Astrocyte of the hippocampus (primary cell): ENCODE measurements around the gene DHX38.

Experiments used
- DNase-seq: peaks from one replicate; pipeline ENCODE4 v3.0.0; 2011; ENCODE audit warnings: low read depth, low spot score

DHX38 gene

DNA sequence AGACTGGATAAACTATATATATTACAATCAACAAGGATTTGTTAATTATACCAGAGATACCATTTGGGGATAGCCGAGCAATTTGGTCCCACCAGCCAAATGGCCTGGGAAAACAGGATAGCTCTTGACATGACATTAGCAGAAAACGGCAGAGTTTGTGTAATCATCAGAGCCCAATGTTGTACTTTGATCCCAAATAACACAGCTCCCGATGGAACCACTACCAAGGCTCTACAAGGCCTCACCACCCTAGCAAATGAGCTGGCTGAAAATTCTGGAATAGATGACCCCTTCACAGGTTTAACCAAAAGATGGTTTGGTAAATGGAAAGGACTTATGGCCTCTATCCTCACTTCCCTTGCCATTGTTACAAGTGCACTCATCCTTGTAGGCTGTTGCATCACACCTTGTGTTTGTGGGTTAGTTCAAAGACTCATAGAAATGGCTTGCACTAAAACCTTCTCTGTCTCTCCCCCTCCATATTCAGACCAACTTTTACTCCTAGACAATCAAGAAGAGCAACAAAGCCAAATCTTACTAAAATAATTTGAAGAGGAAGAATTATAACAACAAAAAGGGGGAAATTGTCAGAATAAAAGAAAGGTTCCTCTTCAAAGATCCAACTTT is 9.8 kb upstream of the DHX38 start:
- DNase-seq, result no peak

DNA sequence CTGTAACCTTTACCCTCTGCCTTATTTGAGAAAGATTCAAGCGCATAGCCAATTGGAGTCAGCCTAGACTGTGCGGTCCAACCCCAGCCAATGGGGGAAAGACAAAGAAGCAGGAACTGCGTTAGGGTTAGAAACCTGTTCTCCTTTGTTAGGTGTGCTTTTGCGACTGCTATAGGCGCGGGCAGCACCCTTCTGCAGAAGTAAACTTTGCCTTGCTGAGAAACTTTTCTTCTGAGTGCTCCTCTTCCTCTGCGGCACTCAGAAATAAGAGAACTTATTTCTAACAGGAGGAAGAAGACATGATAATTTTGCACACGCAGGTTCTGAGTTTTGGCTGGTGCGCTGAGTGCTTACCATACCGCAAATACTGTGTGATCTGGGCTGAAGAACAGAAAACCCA is 9.2 kb upstream of the DHX38 start:
- no peak for DNase-seq

DNA sequence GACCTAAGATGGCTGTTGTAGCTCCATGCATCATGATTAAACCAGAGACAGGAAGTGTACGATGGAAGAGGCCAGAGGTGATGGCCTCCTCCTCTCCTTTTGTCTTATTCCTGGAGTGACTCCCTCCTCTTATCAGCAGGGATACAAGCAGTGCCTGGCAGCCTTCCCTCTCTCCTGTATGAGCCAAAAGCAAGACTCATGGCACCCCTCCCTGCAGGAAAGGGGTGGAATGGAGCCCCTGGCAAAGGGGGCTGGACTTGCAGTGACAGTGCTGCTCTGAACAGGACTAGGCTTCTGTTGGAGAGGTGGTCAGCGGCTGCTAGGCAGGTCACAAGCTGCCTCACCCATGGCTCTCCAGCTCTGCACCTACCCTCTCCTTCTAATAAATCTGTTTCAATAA is 8.6 kb upstream of the DHX38 start:
- DNase-seq, result no peak

DNA sequence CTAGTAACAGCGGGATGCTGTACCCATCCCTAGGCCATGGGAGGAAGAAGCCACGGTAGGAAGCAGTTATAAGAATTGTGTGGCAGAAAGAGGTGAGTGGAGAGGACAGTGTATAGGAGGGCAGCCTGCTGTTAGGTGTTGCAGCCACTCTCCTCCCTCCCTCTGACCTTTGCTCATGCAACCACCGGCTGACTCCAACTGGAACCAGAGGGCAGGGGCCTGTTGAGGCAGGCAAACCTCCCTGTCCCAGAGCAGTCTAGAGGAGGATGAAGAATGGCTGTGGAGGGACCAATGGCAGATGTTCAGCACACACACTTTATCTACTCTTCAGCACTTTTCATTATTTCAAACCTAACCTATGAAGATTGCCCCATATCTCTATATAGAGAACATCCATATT is 2.4 kb upstream of the DHX38 start:
- DNase-seq, result no peak

DNA sequence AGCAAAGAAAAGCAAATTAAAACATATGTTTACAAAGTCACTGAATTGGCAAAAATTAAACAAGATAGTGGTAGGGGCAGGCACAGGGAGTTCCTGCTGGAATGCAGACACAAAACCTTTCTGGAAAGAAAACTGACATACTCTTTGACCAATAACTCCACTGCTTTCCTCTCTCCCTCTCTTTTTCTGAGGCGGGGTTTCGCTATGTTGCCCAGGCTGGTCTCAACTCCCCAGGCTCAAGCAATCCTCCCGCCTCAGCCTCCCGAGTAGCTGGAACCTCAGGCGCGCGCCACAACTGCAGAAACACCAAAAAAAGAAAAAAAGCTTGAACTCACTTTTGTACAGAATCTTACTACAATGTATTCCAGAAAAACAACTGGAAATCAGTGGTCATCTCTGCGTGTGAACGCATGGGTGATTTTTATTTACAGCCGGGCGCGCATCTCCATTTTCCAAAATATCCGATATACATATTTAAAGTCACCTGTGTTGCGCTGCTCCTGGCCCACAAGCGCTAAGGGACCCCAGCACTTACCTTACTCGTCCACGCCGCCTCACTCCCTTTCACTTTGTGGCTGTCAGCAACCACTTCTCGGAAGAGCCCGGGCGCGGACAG is 707 bp upstream of the DHX38 start:
- peak; percentile 76 for DNase-seq

DNA sequence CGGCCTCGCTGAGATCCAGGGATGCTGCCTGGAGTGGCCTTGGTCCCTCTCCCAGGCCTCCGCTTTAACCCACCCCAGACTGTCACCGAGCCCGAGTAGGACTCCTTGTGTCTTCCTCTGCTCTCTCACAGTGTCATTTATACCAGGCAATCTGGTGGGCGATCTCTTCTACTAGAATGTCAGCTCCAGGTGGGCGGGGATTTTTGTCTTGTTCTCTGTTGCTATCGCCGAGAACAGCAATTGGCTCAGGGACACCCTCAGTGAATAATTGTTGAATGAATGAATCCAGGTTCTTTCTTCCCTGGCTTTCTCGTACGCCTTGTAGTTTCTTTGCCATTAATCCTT is 591 bp downstream of the DHX38 start:
- no peak for DNase-seq

DNA sequence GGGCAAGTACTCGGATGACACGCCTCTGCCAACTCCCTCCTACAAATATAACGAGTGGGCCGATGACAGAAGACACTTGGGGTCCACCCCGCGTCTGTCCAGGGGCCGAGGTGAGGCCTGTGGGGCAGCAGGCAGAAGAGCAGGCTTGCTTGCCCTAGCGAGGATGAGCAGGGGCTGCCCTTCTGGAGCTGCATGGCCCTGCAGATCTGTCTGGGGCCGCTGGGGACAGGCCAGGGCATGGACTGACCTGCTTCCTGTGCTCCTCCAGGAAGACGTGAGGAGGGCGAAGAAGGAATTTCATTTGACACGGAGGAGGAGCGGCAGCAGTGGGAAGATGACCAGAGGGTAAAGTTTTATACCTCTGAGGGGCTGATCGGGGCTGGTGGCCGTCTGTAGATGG is 5.3 kb downstream of the DHX38 start:
- no peak for DNase-seq

DNA sequence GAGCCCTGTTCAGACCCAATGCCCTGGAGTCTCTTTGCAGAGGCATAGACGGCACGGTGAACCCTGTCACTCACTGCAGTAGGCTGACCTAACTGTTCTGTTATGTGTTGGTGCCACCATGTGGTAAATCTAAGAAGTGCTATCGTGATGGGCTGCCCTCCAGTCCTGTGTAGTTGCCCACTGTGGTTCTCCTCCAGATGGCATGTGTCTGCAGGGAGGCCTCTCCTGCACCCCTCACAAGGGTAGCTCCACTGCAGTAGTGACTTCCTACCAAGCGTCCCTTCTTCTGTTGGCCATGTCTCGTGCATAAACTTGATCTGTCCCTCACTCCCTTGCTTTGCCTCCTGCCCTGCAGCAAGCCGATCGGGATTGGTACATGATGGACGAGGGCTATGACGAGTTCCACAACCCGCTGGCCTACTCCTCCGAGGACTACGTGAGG is 5.8 kb downstream of the DHX38 start:
- DNase-seq, result peak; percentile 76

DNA sequence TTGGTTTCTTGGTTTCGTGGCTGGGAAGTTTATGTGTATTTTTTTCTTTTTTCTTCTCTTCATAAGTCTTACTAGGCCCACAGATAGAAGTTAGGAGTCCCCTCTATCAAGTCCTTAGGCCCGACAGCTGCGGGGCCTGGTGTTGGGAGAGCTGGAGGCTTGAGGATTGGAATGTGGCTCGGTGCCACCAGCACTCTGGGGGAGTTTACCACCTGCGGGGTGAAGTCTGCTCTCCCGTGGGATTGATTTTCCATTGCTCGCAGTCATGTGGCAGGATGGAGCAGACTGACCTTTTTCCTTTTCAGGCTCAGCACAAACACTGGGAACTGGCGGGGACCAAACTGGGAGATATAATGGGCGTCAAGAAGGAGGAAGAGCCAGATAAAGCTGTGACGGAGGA is 7.5 kb downstream of the DHX38 start:
- no peak for DNase-seq

DNA sequence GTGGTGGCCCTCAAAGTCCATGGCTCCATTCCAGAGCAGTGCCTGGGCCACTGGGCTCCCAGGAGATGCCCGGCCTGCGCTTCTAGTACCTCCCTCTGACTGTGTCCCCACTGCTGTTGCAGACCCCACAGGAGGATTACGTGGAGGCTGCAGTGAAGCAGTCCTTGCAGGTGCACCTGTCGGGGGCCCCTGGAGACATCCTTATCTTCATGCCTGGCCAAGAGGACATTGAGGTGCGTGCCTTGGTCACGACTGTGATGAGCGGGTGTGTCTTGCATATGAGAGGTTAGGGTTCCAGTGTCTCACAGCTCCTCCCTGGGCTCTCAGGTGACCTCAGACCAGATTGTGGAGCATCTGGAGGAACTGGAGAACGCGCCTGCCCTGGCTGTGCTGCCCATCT is 11.3 kb downstream of the DHX38 start:
- DNase-seq, result no peak

DNA sequence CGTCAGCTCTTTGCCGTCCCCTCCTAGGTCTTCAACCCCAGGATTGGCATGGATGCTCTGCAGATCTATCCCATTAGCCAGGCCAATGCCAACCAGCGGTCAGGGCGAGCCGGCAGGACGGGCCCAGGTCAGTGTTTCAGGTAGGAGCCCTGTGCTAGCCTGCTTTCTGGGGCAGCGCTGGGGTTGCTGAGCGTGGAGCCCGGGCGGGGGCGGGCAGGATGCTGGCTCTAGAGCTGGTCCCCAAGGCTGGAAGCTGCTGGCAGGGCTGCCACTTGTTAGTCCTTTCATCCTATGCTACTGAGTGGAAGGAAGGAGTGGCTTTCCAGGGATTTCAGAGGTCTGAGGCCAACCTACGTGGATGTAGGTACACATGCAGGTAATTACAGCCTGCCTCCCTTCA is 12.3 kb downstream of the DHX38 start:
- no peak for DNase-seq

DNA sequence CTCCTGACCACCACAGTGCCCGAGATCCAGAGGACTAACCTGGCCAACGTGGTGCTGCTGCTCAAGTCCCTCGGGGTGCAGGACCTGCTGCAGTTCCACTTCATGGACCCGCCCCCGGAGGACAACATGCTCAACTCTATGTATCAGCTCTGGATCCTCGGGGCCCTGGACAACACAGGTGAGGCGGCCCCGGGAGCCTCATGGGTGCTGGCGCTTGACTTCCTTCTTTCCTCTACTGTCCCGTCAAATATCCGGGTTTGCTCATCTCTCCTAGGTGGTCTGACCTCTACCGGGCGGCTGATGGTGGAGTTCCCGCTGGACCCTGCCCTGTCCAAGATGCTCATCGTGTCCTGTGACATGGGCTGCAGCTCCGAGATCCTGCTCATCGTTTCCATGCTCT is 13.7 kb downstream of the DHX38 start:
- DNase-seq, result no peak

DNA sequence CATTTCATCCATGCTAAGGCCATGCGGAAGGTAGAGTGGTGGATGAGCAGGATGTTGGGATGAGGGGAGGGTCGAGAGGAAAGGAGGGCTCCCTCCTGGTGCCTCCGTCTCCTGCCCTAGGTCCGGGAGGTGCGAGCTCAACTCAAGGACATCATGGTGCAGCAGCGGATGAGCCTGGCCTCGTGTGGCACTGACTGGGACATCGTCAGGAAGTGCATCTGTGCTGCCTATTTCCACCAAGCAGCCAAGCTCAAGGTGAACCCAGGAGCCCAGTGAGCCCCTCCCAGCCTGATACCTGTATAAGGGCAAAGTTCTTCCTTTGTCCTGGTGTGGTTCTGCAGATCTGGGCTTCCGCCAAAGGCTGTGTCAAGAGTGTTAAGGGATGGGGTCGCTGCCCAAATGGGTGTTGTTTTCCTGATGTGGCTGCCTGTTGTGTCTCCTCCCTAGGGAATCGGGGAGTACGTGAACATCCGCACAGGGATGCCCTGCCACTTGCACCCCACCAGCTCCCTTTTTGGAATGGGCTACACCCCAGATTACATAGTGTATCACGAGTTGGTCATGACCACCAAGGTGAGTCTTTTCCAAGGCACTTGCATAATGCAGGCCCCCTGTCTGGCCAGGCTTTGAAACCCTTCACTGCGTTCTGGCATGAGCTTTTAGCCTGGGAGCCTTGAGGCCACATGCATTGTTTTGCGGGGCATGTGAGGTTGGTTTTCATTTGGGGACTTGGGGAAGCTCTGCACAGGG is 14.9 kb downstream of the DHX38 start:
- no peak for DNase-seq

DNA sequence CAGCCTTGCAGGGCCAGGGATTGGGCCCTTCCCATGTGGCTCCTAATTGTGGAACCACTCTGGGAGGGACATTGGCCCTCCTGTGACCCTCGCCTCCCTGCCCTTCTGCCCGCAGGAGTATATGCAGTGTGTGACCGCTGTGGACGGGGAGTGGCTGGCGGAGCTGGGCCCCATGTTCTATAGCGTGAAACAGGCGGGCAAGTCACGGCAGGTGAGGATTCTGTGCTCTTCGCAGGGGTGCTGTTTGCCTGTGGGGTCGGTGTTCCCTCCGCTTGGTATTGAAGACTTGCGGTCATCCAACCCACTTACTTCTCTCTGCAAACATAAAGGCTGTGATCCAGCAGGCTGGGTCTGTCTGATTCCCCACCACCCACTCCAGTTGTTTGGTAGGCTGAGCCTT is 15.7 kb downstream of the DHX38 start:
- no peak for DNase-seq

DNA sequence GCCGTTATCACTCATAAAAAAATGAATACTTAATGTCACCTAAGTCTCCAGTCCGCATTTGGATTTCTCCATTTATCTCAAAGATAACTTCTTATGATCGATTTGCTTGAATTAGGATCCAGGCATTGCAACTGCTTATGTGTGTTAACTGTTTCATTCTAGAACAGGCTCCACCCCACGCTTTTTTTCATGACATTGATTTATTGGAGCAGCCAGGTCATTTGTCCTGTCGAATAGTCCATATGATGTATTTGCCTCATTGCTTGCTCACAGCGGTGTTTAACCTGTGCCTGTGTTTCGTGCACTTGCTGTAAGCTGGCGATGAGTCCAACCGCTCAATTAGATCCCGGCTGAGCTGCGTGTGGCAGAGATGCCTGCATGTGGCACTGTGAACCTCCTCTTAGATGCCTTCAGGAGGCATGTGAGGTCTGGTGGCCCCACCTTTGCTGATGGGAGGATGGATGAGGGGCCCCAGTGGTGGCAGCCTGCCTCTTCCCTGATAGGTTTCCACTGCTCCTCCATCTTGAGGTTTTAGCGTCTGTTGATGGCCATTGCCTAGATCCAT is 16.4 kb downstream of the DHX38 start:
- no peak for DNase-seq

DNA sequence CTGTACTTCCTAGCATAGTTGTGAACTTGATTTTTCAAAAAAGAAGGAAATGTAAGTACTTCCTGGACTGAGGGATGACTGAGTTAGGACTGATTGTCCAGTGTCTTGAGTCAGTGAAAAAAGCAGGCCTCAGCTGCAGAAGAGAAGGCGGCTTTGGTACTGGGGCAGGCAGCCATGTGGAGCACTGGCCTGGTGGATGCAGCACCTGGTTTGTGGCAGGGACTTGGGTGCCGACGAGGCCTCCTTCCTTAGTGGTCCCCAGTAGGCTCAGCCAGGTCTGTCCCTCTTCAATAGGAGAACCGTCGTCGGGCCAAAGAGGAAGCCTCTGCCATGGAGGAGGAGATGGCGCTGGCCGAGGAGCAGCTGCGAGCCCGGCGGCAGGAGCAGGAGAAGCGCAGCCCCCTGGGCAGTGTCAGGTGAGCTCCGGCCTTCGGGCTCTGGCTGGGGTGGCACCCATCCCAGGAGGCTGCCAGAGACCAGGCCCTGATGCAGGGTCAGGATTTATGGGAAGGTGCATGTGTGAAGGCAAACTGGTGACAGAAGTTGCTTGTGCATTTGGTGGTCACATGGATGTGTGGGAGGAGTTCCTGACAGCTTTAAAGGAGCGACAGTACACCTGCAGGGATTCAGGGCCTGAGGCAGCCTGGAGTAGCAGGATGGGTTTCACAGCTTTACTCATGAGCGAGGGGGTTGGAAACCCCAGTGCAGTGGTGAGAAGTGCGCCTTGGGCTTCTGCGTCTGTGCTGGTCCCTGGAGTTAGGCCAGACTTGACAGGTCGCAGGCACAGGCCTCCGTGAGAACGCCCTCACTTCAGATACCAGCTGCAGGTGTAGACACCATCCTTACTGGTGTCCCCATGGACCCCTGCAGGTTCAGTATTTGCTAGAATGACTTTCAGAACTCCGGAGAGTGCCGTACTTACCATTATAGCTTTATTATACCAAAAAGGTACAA is 17.3 kb downstream of the DHX38 start:
- no peak for DNase-seq

DNA sequence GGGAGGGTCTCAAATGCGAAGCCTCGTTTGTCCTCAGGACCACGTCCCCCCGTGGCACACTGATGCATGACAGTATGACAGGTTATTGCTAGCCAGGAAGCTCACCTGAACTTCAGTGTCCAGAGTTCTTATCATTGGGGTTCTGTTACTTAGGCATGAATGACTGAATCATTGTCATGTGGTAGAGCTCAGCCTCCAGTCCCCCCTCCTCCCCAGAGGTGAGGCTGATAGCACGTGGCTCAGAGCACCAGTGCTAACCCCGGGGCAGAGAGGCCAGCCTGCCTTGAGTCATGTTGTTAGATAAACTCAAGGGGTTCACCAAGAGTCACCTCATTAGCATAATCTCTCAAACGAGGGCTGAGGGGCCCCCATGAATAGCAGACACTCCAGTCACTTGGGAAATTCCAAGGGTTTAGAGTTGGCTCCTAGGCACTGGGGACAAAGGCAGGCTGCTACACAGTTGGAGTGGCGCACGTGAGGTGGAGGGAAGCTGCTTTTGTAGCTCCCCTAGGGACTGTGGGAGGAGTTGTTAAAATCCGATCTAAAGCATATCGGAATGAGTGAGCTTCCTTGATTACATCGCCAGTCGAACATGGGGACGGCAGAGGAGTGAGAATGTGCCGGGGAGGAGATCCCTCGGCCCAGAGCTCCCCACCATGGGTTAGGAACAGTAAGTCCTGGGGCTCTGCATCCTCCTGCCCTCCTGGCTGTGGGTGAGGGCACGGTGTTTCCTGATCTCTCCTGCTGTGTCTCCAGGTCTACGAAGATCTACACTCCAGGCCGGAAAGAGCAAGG is 18.2 kb downstream of the DHX38 start:
- no peak for DNase-seq

DNA sequence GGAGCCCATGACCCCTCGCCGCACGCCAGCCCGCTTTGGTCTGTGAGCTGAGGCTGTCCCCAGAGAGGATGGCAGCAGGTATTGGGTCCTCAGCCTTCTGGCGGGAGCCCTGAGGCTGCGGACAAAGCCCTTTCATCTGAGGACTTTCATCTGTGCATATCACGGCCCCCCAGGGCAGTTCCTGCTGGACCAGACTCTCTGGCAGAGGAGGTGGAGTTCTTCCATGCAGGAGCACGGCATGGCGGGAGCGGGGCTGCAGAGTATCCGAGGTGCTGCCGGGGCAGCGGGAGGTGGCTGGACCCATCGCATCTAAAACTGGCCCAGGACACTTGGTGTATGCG is 18.8 kb downstream of the DHX38 start:
- no peak for DNase-seq

DNA sequence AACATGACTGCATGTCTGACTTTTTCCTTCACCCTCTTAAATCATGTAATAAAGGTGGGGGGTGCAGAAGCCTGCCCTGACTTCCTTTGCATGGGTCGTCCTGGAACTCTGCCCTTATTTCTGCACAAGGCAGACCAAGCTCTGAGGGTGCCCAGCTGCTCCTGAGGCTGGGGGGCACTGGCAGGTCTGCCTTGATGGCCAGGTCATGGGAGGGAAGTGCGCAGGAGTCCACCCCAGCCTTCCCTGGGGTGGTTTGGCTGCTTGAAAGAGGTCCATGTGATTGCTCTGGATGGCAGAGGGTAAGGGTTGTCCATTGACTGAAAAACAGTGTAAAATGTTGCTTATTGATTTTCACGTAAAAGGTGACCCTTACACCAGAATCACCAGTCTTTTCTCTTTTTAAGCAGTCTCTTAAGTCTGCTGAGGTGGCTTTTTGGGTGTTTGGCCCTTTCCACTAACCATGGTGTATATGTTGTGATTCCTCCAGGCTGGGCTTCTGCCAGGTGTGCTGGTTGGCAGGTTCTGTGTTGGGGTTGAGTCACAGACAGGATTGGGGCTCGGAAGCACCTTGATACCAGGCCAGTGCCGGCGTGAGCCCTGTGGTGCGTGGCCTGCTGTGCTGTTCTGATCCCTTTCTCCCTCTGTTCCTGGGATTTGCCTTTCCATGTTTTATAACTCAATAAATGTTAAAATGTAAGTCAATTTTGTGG is 19.4 kb downstream of the DHX38 start:
- no peak for DNase-seq

DNA sequence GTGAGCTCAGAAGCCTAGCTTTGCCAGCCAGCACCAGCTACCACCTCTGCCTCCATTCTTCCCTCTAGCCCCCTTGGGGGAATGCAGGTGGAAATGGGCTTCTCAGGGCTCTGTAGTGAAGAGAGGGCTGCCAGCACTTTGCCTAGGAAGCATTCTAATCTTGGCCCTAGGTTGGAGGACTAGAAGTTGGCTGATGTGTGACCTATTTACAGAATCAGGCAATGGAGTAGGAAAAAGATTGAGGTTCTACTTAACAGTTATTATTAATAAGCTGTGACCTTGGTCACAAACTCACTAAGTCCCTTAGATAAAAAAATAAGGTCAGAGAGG is 19.9 kb downstream of the DHX38 start:
- DNase-seq, result no peak

DNA sequence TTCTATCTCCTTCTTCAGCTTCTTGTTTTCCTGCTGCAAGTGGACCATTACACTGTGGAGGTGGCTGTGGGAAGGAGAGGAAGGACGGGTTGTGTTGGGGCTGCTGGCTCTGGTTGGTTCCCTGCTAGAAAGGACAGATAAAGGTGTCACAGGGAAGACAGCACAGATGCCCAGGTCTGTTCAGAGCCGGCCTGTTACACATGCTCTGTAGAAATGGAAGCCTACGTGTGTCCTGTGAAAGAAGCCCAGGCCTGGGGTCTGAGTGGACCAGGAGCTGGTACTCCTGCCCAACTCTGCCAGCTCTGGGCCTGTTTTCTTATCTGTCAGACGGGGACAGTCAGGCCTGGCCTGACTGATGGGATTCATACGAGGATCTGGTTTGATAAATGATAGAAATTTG is 26.4 kb downstream of the DHX38 start:
- DNase-seq, result no peak
